Neural crest cell (in vitro differentiated cells): Measurements from ENCODE around the gene MACO1. TPM values are rescaled to one million over a fixed set of nuclear protein-coding genes. Genes with fewer than 3 reads are reported as not detected.
"Not testable (repeated sequence)": the region's sequence is repeated elsewhere in the genome, so short reads cannot be mapped to it uniquely, and the experiment has no call there.

ENCODE experiments used
- DNase-seq: peaks from one replicate; pipeline ENCODE4 v3.0.0; 2021; ENCODE audit warnings: low read depth, mixed read lengths, low spot score
- H3K27ac Mint-ChIP-seq: one replicate; pipeline ENCODE4 v1.8.0; 2021; ENCODE audit warnings: mild to moderate bottlenecking, mixed read lengths; ENCODE audit not compliant: unreplicated experiment
- H3K27me3 Mint-ChIP-seq: 2 replicates; pipeline ENCODE4 v1.8.0; 2021; ENCODE audit warnings: low read depth, mild to moderate bottlenecking, mixed read lengths
- H3K36me3 Mint-ChIP-seq: 2 replicates; pipeline ENCODE4 v1.8.0; 2021; ENCODE audit warnings: low read depth, mild to moderate bottlenecking, mixed read lengths
- H3K4me1 Mint-ChIP-seq: 2 replicates; pipeline ENCODE4 v1.8.0; 2021; ENCODE audit warnings: mixed read lengths
- H3K4me3 Mint-ChIP-seq: one replicate; pipeline ENCODE4 v1.8.0; 2021; ENCODE audit warnings: mild to moderate bottlenecking, mixed read lengths
- H3K9me3 Mint-ChIP-seq: 2 replicates; pipeline ENCODE4 v1.8.0; 2021; ENCODE audit warnings: mixed read lengths
- CTCF ChIP-seq: fragments of 200-600 bp; sonication (generic); conservative IDR thresholded peaks from 2 replicates; pipeline ENCODE4 v1.5.0; 2021; ENCODE audit warnings: antibody characterized with exemption, mild to moderate bottlenecking
- total RNA-seq: library from RNA; stranded (reverse); gene quantifications from 2 replicates; pipeline ENCODE4 v1.2.1, GENCODE V29; 2021

MACO1 gene
- total RNA-seq, 1 donor from 2014 or later: 25.4 TPM

GRCh38 chr1:25505656-25506385, 75.1 kb downstream of the MACO1 start:
- peaks cover 16% of the 10 kb centered on the region for H3K4me1 Mint-ChIP-seq
- H3K36me3 Mint-ChIP-seq: peaks cover 2% of the 10 kb centered on the region
- H3K27ac Mint-ChIP-seq: peak overlapping the region; percentile 75
- peak overlapping the region; percentile 79 for H3K4me3 Mint-ChIP-seq
- peaks cover 5% of the 10 kb centered on the region for H3K27me3 Mint-ChIP-seq
- DNase-seq: no peak
- no peaks in the 10 kb centered on the region for H3K9me3 Mint-ChIP-seq
- no peak for TF ChIP-seq CTCF

GRCh38 chr1:25506566-25507463, 76.1 kb downstream of the MACO1 start:
- Mint-ChIP-seq H3K27ac (peak overlapping the region; percentile 75), H3K4me3 (peak overlapping the region; percentile 79), H3K4me1 (peaks cover 16% of the 10 kb centered on the region)
- H3K27me3 Mint-ChIP-seq, H3K36me3 Mint-ChIP-seq, H3K9me3 Mint-ChIP-seq, DNase-seq: not testable (repeated sequence)

- Mint-ChIP-seq H3K9me3 (no peaks in the 10 kb centered on the region), H3K27ac (no peak overlapping the region), H3K27me3 (no peaks in the 10 kb centered on the region), H3K4me3 (no peak overlapping the region), H3K4me1 (no peaks in the 10 kb centered on the region), H3K36me3 (no peaks in the 10 kb centered on the region)
- TF ChIP-seq CTCF: no peak
- DNase-seq: no peak
These were observed 83.0 kb downstream of the MACO1 start for GRCh38 chr1:25513666-25514065.

- Mint-ChIP-seq H3K36me3 (no peaks in the 10 kb centered on the region), H3K9me3 (no peaks in the 10 kb centered on the region), H3K27ac (no peak overlapping the region), H3K4me3 (no peak overlapping the region), H3K27me3 (no peaks in the 10 kb centered on the region), H3K4me1 (no peaks in the 10 kb centered on the region)
- no peak for TF ChIP-seq CTCF
- no peak for DNase-seq
These were observed 84.3 kb downstream of the MACO1 start for GRCh38 chr1:25515033-25515432.

- no peaks in the 10 kb centered on the region for H3K9me3 Mint-ChIP-seq
These were observed 86.0 kb downstream of the MACO1 start for GRCh38 chr1:25516686-25517085.

More at GRCh38 chr1:25516686-25517085, 86.0 kb downstream of the MACO1 start:
- no peaks in the 10 kb centered on the region for H3K36me3 Mint-ChIP-seq
- H3K4me3 Mint-ChIP-seq: no peak overlapping the region
- H3K4me1 Mint-ChIP-seq: peaks cover 5% of the 10 kb centered on the region
- TF ChIP-seq CTCF: no peak
- no peak for DNase-seq
- H3K27me3 Mint-ChIP-seq: no peaks in the 10 kb centered on the region
- no peak overlapping the region for H3K27ac Mint-ChIP-seq
